Measurements from ENCODE around the gene SLC38A9.

GRCh38 chr5:55603922-55604321 lies 108.2 kb downstream of the SLC38A9 start:
- TF ChIP-seq CTCF (IDR thresholded peaks at IDR 0.05): peak in 1 of 4 experiments; percentile 4
- TF ChIP-seq POLR2A (IDR thresholded peaks at IDR 0.05): no peak

All from uterus (tissue), 2 donors.